Stimulated activated CD4-positive, alpha-beta T cell treated with anti-CD3 and anti-CD28 coated beads, Interleukin-2, amount 100 ng/mL, for 4 hours (primary cell): ENCODE results near the gene GHRHR.

Experiments
- DNase-seq: peaks from one replicate; pipeline ENCODE4 v3.0.0-alpha.2; 2020; ENCODE audit warnings: low read depth

GHRHR gene

GRCh38 chr7:30968747-30969603 is 5.2 kb downstream of the GHRHR start:
- DNase-seq, result no peak

- DNase-seq, result no peak
These were observed 5.8 kb downstream of the GHRHR start for GRCh38 chr7:30969604-30969970.

- no peak for DNase-seq
These were observed 6.3 kb downstream of the GHRHR start for GRCh38 chr7:30970074-30970473.

- DNase-seq, result no peak
These were observed 6.9 kb downstream of the GHRHR start for GRCh38 chr7:30970594-30971094.

- DNase-seq, result no peak
These were observed 7.7 kb downstream of the GHRHR start for GRCh38 chr7:30971440-30971839.

GRCh38 chr7:30971840-30972563 is 8.2 kb downstream of the GHRHR start:
- no peak for DNase-seq

- no peak for DNase-seq
These were observed 9.5 kb downstream of the GHRHR start for GRCh38 chr7:30973292-30973691.

- no peak for DNase-seq
These were observed 10.2 kb downstream of the GHRHR start for GRCh38 chr7:30973791-30974604.

GRCh38 chr7:30974605-30975255 is 11.0 kb downstream of the GHRHR start:
- no peak for DNase-seq

- DNase-seq, result no peak
These were observed 11.6 kb downstream of the GHRHR start for GRCh38 chr7:30975256-30975899.

GRCh38 chr7:30976381-30976780 is 12.6 kb downstream of the GHRHR start:
- DNase-seq, result no peak

GRCh38 chr7:30977222-30977621 is 13.5 kb downstream of the GHRHR start:
- no peak for DNase-seq

GRCh38 chr7:30977896-30978564 is 14.3 kb downstream of the GHRHR start:
- no peak for DNase-seq

GRCh38 chr7:30979027-30979426 is 15.3 kb downstream of the GHRHR start:
- DNase-seq, result no peak

- DNase-seq, result no peak
These were observed 16.4 kb downstream of the GHRHR start for GRCh38 chr7:30980194-30980593.

- DNase-seq, result no peak
These were observed 17.0 kb downstream of the GHRHR start for GRCh38 chr7:30980751-30981150.

GRCh38 chr7:30983042-30983913 is 19.5 kb downstream of the GHRHR start:
- DNase-seq, result peak; percentile 48

- no peak for DNase-seq
These were observed 20.1 kb downstream of the GHRHR start for GRCh38 chr7:30983914-30984247.

GRCh38 chr7:30984359-30985107 is 20.8 kb downstream of the GHRHR start:
- DNase-seq, result no peak
